K562 (cell line): Measurements from ENCODE around the gene PTPRU. TPM values are rescaled to one million over a fixed set of nuclear protein-coding genes. Genes with fewer than 3 reads are reported as not detected.

ENCODE experiments used
- BHLHE40 ChIP-seq: IDR thresholded peaks from 2 replicates; pipeline ENCODE4 v1.6.1; 2011; ENCODE audit warnings: low read length, improper control_type of control experiment
- CHCHD3 ChIP-seq: fragments of 250-450 bp; sonication (Bioruptor Pico); IDR thresholded peaks from 2 replicates; pipeline ENCODE4 v2.1.2; 2022; ENCODE audit warnings: mild to moderate bottlenecking
- DACH1 ChIP-seq: fragments of 450-650 bp; IDR thresholded peaks from 2 replicates; pipeline ENCODE4 v1.6.1; 2018; ENCODE audit not compliant: partially characterized antibody
- EHMT2 ChIP-seq: fragments of 450-650 bp; IDR thresholded peaks from 2 replicates; pipeline ENCODE4 v1.6.1; 2018; ENCODE audit warnings: antibody characterized with exemption
- GTF2A2 ChIP-seq: IDR thresholded peaks from 2 replicates; pipeline ENCODE4 v1.6.1; 2016; ENCODE audit warnings: mild to moderate bottlenecking, missing genetic modification characterization, missing compliant biosample characterization
- GTF3C2 ChIP-seq: IDR thresholded peaks from 3 replicates; pipeline ENCODE4 v1.6.1; 2011; ENCODE audit warnings: borderline replicate concordance, mild to moderate bottlenecking, moderate library complexity; ENCODE audit not compliant: insufficient read length; ENCODE audit errors: extremely low read depth
- OTX1 ChIP-seq: fragments of 450-650 bp; formaldehyde crosslinking; IDR thresholded peaks from 2 replicates; pipeline ENCODE4 v1.4.0; 2022; ENCODE audit warnings: mild to moderate bottlenecking
- ZBTB40 ChIP-seq, 2 experiments: fragments of 450-650 bp in 1 of 2; sonication (generic) in 1 of 2; formaldehyde crosslinking in 1 of 2; IDR thresholded peaks; 2 replicates each; pipeline versions ENCODE4 v1.7.1 to v1.9.0; 2016 to 2022; ENCODE audit warnings: inconsistent platforms in 1 of 2, mild to moderate bottlenecking in 1 of 2, missing genetic modification reagents in 1 of 2
- polyA plus RNA-seq, 8 experiments: library from polyadenylated mRNA; depleted of rRNA in 4 of 8; stranded (reverse) in 5 of 8; unstranded in 3 of 8; fragments of >200 nt; fragmentation: Nextera tagmentation in 2 of 8; fragmentation: Illumina TruSeq in 1 of 8; extraction: Ambion mirVana in 2 of 8; extraction: Trizol in 1 of 8; gene quantifications; 2 replicates each; pipeline versions ENCODE4 v1.2.1 to v1.2.3, GENCODE V29; 2011 to 2014; ENCODE audit warnings: inconsistent platforms in 1 of 8, missing spikeins in 1 of 8
- total RNA-seq, 7 experiments: library from RNA; depleted of rRNA in 6 of 7; stranded (reverse); fragments of >200 nt in 6 of 7; fragmentation: Illumina TruSeq in 2 of 7; extraction: Trizol in 2 of 7; gene quantifications; 2 replicates each; pipeline versions ENCODE4 v1.2.1 to v1.2.3, GENCODE V29; 2011 to 2021; ENCODE audit warnings: low replicate concordance in 1 of 7

The PTPRU gene
- total and polyA plus RNA-seq, 9 of the 15 experiments (the other 6 are each of a cell fraction or from before 2014, with no cell fraction given), result 0.01 to 2.9 (median 1.0) TPM

GRCh38 chr1:29202584-29203340 is 33.6 kb upstream of the PTPRU start (continued):
- TF ChIP-seq ZBTB40 (IDR thresholded peaks at IDR 0.05) (0 out of 2 replicates have a peak, but pooled peaks have one; percentile 36), ZBTB40 (CRISPR knock-in tag; IDR thresholded peaks at IDR 0.05) (no peak), CHCHD3 (CRISPR knock-in tag) (no peak), EHMT2 (no peak), GTF2A2 (tag) (no peak), OTX1 (CRISPR knock-in tag) (0 out of 2 replicates have a peak, but pooled peaks have one; percentile 16), GTF3C2 (no peak), DACH1 (peak; percentile 96), BHLHE40 (peak; percentile 26; the same call in 1 of the 2 replicates)
